Breast epithelium (tissue), 3 donors: ENCODE data around the gene PRKD2.
"Not testable (repeated sequence)": the region's sequence is repeated elsewhere in the genome, so short reads cannot be mapped to it uniquely, and the experiment has no call there.

Source experiments
- POLR2A ChIP-seq: fragments of 450-650 bp; IDR thresholded peaks from one replicate; pipeline ENCODE4 v1.6.1; 2016; ENCODE audit warnings: antibody characterized with exemption, mild to moderate bottlenecking, moderate library complexity
- POLR2AphosphoS5 ChIP-seq, 3 donors: sonication (generic); formaldehyde crosslinking; IDR thresholded peaks; one replicate each; pipeline ENCODE4 v1.6.1; 2017; ENCODE audit warnings: antibody characterized with exemption in 3 of 3
- TF ChIP-seq, protein P1 (sequence below), 3 donors: fragments of 450-650 bp; IDR thresholded peaks; one replicate each; pipeline ENCODE4 v1.5.1; 2016 to 2017; ENCODE audit warnings: antibody characterized with exemption in 3 of 3, mild to moderate bottlenecking in 3 of 3, moderate library complexity in 3 of 3

DNA sequence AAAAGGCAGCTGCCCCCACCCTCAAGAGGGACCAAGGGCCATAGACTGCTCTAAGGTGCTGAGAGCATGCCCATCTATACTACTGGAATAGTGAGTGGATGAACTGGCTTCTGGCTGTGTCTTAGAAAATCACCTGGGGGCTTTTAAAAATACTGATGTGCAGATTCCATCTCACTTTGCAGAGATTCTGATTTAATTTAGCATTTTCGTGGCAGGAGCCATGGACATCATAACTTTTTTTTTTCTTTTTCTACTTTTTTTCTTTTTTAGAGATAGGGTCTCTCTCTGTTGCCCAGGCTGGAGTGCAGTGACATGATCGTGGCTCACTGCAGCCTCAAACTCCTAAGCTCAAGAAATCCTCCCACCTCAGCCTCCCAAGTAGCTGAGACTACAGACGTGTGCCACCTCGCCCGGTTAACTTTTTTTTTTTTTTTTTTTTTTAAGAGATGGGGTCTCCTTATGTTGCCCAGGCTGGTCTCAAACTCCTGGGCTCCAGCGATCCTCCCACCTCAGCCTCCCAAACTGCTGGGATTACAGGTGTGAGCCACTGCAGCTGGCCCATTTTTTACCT lies 4.1 kb downstream of the PRKD2 start:
- TF ChIP-seq, protein P1, sequence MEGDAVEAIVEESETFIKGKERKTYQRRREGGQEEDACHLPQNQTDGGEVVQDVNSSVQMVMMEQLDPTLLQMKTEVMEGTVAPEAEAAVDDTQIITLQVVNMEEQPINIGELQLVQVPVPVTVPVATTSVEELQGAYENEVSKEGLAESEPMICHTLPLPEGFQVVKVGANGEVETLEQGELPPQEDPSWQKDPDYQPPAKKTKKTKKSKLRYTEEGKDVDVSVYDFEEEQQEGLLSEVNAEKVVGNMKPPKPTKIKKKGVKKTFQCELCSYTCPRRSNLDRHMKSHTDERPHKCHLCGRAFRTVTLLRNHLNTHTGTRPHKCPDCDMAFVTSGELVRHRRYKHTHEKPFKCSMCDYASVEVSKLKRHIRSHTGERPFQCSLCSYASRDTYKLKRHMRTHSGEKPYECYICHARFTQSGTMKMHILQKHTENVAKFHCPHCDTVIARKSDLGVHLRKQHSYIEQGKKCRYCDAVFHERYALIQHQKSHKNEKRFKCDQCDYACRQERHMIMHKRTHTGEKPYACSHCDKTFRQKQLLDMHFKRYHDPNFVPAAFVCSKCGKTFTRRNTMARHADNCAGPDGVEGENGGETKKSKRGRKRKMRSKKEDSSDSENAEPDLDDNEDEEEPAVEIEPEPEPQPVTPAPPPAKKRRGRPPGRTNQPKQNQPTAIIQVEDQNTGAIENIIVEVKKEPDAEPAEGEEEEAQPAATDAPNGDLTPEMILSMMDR (IDR thresholded peaks at IDR 0.05) = not testable (repeated sequence)
- TF ChIP-seq POLR2A; POLR2AphosphoS5 (IDR thresholded peaks at IDR 0.05): not testable (repeated sequence)
